ENCODE results near the gene VGLL4. TPM values are rescaled to one million over a fixed set of nuclear protein-coding genes. Genes with fewer than 3 reads are reported as not detected.

The VGLL4 gene
- total RNA-seq, 1 experiment from 2014 or later, result 26.9 TPM

DNA sequence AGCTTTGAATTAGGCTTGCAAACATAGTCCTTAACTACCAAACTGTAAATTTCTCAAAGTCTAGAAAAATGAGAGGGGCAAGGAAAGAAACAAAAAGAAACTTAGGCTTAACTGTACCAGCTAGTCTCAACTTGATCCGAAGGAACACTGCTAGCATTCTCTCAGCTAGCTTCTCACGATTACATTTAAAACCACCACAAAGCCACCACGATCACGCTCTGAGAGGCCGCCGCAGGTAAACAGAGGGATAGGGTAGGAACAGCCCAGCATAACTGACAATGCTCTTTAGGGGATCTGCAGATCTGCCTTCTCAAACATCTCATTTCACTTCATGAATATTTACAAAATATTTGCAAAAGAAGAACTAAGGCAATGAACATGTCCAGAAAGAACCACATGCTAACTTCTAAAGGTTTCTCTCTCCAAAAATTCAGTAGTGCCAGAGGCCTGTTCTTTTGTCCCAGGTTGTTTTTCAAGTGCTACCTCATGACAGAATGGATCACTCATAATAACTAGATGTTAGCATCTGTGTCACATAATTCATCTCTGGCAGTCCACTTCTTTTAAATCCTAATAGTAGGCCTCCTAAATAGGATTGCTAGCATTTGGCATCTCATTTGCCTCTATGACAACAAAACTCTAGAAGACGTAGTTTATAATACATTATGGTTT is 18.9 kb downstream of the VGLL4 start:
- no peaks in the 10 kb centered on the region for H3K36me3 ChIP-seq (ENCODE audit: control insufficient read depth in 1 of 2, insufficient read depth in 2 of 2, low read length in 2 of 2)
- ChIA-PET CTCF (no interaction called here), RAD21 (ENCODE audit: low non-redundant PET in 1 of 2, low total read pairs in 2 of 2, uncharacterized antibody in 2 of 2, unreplicated experiment in 2 of 2) (no interaction called here), POLR2A (no interaction called here)
- no peaks in the 10 kb centered on the region for H4K20me1 ChIP-seq (ENCODE audit: insufficient read depth)
- H3K4me3 ChIP-seq (replicated peaks in 1 of 2; ENCODE audit: low read depth in 1 of 2, low read length in 2 of 2), result no peak overlapping the region
- H3K9me3 ChIP-seq (ENCODE audit: control insufficient read depth in 1 of 2, insufficient read depth in 1 of 2, low read depth in 1 of 2, low read length in 2 of 2), result no peaks in the 10 kb centered on the region
- no peaks in the 10 kb centered on the region for H3K9me2 ChIP-seq (ENCODE audit: insufficient read depth)
- H3K79me2 ChIP-seq (ENCODE audit: insufficient read depth, low read length), result peaks cover 68% of the 10 kb centered on the region
- TF ChIP-seq EZH2 (IDR thresholded peaks at IDR 0.05) (no peak), YY1 (IDR thresholded peaks at IDR 0.05; ENCODE audit: extremely low read depth, insufficient replicate concordance, low read depth, low read length) (no peak), SP1 (IDR thresholded peaks at IDR 0.05; ENCODE audit: low read depth) (no peak), POLR2A (IDR thresholded peaks at IDR 0.05; ENCODE audit: borderline replicate concordance, extremely low read depth, insufficient read depth, insufficient read length) (no peak), EZH2phosphoT487 (IDR thresholded peaks at IDR 0.05; ENCODE audit: borderline replicate concordance) (no peak), EGR1 (IDR thresholded peaks at IDR 0.05; ENCODE audit: low read depth) (no peak), SRF (IDR thresholded peaks at IDR 0.05; ENCODE audit: low read depth) (no peak), CEBPB (IDR thresholded peaks at IDR 0.05; ENCODE audit: low read depth) (no peak), POLR2AphosphoS5 (IDR thresholded peaks at IDR 0.05; ENCODE audit: low read depth, low read length) (no peak), RAD21 (IDR thresholded peaks at IDR 0.05; ENCODE audit: low read depth) (no peak), ZFX (IDR thresholded peaks at IDR 0.05) (no peak), SIN3A (IDR thresholded peaks at IDR 0.05; ENCODE audit: low read depth) (no peak), CBX3 (IDR thresholded peaks at IDR 0.05; ENCODE audit: low read depth) (no peak), ZNF274 (IDR thresholded peaks at IDR 0.05; ENCODE audit: low read depth, low read length) (no peak), TCF7L2 (IDR thresholded peaks at IDR 0.05; ENCODE audit: borderline replicate concordance, extremely low read depth, insufficient read depth, insufficient read length) (no peak)
- TF ChIP-seq, protein P1, sequence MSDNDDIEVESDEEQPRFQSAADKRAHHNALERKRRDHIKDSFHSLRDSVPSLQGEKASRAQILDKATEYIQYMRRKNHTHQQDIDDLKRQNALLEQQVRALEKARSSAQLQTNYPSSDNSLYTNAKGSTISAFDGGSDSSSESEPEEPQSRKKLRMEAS (IDR thresholded peaks at IDR 0.05), result no peak
- TF ChIP-seq, protein P2, sequence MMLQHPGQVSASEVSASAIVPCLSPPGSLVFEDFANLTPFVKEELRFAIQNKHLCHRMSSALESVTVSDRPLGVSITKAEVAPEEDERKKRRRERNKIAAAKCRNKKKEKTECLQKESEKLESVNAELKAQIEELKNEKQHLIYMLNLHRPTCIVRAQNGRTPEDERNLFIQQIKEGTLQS (IDR thresholded peaks at IDR 0.05), result no peak
- TF ChIP-seq, protein P3, sequence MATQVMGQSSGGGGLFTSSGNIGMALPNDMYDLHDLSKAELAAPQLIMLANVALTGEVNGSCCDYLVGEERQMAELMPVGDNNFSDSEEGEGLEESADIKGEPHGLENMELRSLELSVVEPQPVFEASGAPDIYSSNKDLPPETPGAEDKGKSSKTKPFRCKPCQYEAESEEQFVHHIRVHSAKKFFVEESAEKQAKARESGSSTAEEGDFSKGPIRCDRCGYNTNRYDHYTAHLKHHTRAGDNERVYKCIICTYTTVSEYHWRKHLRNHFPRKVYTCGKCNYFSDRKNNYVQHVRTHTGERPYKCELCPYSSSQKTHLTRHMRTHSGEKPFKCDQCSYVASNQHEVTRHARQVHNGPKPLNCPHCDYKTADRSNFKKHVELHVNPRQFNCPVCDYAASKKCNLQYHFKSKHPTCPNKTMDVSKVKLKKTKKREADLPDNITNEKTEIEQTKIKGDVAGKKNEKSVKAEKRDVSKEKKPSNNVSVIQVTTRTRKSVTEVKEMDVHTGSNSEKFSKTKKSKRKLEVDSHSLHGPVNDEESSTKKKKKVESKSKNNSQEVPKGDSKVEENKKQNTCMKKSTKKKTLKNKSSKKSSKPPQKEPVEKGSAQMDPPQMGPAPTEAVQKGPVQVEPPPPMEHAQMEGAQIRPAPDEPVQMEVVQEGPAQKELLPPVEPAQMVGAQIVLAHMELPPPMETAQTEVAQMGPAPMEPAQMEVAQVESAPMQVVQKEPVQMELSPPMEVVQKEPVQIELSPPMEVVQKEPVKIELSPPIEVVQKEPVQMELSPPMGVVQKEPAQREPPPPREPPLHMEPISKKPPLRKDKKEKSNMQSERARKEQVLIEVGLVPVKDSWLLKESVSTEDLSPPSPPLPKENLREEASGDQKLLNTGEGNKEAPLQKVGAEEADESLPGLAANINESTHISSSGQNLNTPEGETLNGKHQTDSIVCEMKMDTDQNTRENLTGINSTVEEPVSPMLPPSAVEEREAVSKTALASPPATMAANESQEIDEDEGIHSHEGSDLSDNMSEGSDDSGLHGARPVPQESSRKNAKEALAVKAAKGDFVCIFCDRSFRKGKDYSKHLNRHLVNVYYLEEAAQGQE (IDR thresholded peaks at IDR 0.05; ENCODE audit: low read depth), result no peak
- TF ChIP-seq, protein P4, sequence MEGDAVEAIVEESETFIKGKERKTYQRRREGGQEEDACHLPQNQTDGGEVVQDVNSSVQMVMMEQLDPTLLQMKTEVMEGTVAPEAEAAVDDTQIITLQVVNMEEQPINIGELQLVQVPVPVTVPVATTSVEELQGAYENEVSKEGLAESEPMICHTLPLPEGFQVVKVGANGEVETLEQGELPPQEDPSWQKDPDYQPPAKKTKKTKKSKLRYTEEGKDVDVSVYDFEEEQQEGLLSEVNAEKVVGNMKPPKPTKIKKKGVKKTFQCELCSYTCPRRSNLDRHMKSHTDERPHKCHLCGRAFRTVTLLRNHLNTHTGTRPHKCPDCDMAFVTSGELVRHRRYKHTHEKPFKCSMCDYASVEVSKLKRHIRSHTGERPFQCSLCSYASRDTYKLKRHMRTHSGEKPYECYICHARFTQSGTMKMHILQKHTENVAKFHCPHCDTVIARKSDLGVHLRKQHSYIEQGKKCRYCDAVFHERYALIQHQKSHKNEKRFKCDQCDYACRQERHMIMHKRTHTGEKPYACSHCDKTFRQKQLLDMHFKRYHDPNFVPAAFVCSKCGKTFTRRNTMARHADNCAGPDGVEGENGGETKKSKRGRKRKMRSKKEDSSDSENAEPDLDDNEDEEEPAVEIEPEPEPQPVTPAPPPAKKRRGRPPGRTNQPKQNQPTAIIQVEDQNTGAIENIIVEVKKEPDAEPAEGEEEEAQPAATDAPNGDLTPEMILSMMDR (IDR thresholded peaks at IDR 0.05 in 2 of 3, conservative IDR thresholded peaks at IDR 0.05 in 1 of 3; ENCODE audit: borderline replicate concordance in 1 of 3, insufficient read depth in 1 of 3, low read depth in 2 of 3, low read length in 2 of 3), result no peak
- TF ChIP-seq, protein P5, sequence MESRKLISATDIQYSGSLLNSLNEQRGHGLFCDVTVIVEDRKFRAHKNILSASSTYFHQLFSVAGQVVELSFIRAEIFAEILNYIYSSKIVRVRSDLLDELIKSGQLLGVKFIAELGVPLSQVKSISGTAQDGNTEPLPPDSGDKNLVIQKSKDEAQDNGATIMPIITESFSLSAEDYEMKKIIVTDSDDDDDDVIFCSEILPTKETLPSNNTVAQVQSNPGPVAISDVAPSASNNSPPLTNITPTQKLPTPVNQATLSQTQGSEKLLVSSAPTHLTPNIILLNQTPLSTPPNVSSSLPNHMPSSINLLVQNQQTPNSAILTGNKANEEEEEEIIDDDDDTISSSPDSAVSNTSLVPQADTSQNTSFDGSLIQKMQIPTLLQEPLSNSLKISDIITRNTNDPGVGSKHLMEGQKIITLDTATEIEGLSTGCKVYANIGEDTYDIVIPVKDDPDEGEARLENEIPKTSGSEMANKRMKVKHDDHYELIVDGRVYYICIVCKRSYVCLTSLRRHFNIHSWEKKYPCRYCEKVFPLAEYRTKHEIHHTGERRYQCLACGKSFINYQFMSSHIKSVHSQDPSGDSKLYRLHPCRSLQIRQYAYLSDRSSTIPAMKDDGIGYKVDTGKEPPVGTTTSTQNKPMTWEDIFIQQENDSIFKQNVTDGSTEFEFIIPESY (IDR thresholded peaks at IDR 0.05; ENCODE audit: extremely low read depth, insufficient replicate concordance, low read length), result no peak
- no peak overlapping the region for H2AFZ ChIP-seq (ENCODE audit: low read depth, low read length, poor library complexity, severe bottlenecking)
- no peak overlapping the region for H3K9ac ChIP-seq (ENCODE audit: low read length)
- ATAC-seq (no peak), DNase-seq (ENCODE audit: low read depth, low spot score) (no peak)
- H3K4me1 ChIP-seq (ENCODE audit: control insufficient read depth in 1 of 2, insufficient read depth in 2 of 2, low read length in 2 of 2), result no peaks in the 10 kb centered on the region
- intact Hi-C loops (cut with micrococcal nuclease), result no loop called here
- BruUV-seq (replicated peaks), result no TSS peak
- H3K27me3 ChIP-seq (ENCODE audit: insufficient read depth, low read length), result no peaks in the 10 kb centered on the region
- H3K4me2 ChIP-seq (ENCODE audit: low read length), result no peak overlapping the region
- no peak overlapping the region for H3K27ac ChIP-seq (ENCODE audit: low read depth, low read length)
